GM19099 (cell line): ENCODE results near the gene LINGO3.

ENCODE experiments used
- POLR2A ChIP-seq: IDR thresholded peaks from 3 replicates; pipeline ENCODE4 v1.6.1; 2011; ENCODE audit warnings: low read depth; ENCODE audit not compliant: insufficient read length; ENCODE audit errors: extremely low read depth

Gene LINGO3

GRCh38 chr19:2332341-2333026, 24.5 kb upstream of the LINGO3 start:
- no peak for TF ChIP-seq POLR2A

GRCh38 chr19:2331601-2332246, 23.8 kb upstream of the LINGO3 start:
- TF ChIP-seq POLR2A, result no peak

- no peak for TF ChIP-seq POLR2A
Observed at GRCh38 chr19:2330632-2331284, 22.8 kb upstream of the LINGO3 start.

- TF ChIP-seq POLR2A, result no peak
Observed at GRCh38 chr19:2330255-2330631, 22.3 kb upstream of the LINGO3 start.

GRCh38 chr19:2329501-2329916, 21.6 kb upstream of the LINGO3 start:
- TF ChIP-seq POLR2A, result no peak

- TF ChIP-seq POLR2A, result no peak
Observed at GRCh38 chr19:2329149-2329478, 21.2 kb upstream of the LINGO3 start.

- TF ChIP-seq POLR2A, result peak; percentile 91
Observed at GRCh38 chr19:2328401-2329148, 20.6 kb upstream of the LINGO3 start, which contains the start of the genes LSM7 and SPPL2B. Gene LSM7, minus strand, starts transcription at chr19:2328586. Its CDS starts 20 bp downstream, at chr19:2328566. Gene SPPL2B, plus strand, starts transcription at chr19:2328684. Its CDS starts 26 bp downstream, at chr19:2328710.

GRCh38 chr19:2327773-2328400, 19.9 kb upstream of the LINGO3 start:
- TF ChIP-seq POLR2A, result no peak

- TF ChIP-seq POLR2A, result no peak
Observed at GRCh38 chr19:2326699-2327360, 18.9 kb upstream of the LINGO3 start.

GRCh38 chr19:2325281-2326046, 17.5 kb upstream of the LINGO3 start:
- no peak for TF ChIP-seq POLR2A

GRCh38 chr19:2324220-2324948, 16.4 kb upstream of the LINGO3 start:
- no peak for TF ChIP-seq POLR2A

- TF ChIP-seq POLR2A, result no peak
Observed at GRCh38 chr19:2323707-2324106, 15.8 kb upstream of the LINGO3 start.
